HepG2 (cell line): Measurements from ENCODE around the gene TM4SF4.

Experiments used
- ADNP ChIP-seq: sonication (generic); formaldehyde crosslinking; IDR thresholded peaks from 2 replicates; pipeline ENCODE4 v1.4.0; 2020; ENCODE audit warnings: missing genetic modification reagents
- CHCHD3 ChIP-seq: sonication (generic); formaldehyde crosslinking; IDR thresholded peaks from 2 replicates; pipeline ENCODE4 v1.8.0; 2022; ENCODE audit warnings: mild to moderate bottlenecking, missing genetic modification reagents, moderate library complexity
- CTCF ChIP-seq: sonication (generic); formaldehyde crosslinking; IDR thresholded peaks from 2 replicates; pipeline ENCODE4 v1.5.0; 2020; ENCODE audit warnings: mild to moderate bottlenecking, missing genetic modification reagents, moderate library complexity
- FOSL1 ChIP-seq: sonication (generic); formaldehyde crosslinking; IDR thresholded peaks from 2 replicates; pipeline ENCODE4 v1.9.0; 2021; ENCODE audit warnings: missing genetic modification reagents, borderline replicate concordance
- TF ChIP-seq, protein P1 (sequence below): sonication (generic); formaldehyde crosslinking; IDR thresholded peaks from 2 replicates; pipeline ENCODE4 v1.4.0; 2020; ENCODE audit warnings: missing genetic modification reagents, mild to moderate bottlenecking, borderline replicate concordance

- TF ChIP-seq CTCF (CRISPR knock-in tag) (no peak), FOSL1 (CRISPR knock-in tag) (no peak), ADNP (CRISPR knock-in tag) (no peak), CHCHD3 (CRISPR knock-in tag) (no peak)
- TF ChIP-seq, protein P1, sequence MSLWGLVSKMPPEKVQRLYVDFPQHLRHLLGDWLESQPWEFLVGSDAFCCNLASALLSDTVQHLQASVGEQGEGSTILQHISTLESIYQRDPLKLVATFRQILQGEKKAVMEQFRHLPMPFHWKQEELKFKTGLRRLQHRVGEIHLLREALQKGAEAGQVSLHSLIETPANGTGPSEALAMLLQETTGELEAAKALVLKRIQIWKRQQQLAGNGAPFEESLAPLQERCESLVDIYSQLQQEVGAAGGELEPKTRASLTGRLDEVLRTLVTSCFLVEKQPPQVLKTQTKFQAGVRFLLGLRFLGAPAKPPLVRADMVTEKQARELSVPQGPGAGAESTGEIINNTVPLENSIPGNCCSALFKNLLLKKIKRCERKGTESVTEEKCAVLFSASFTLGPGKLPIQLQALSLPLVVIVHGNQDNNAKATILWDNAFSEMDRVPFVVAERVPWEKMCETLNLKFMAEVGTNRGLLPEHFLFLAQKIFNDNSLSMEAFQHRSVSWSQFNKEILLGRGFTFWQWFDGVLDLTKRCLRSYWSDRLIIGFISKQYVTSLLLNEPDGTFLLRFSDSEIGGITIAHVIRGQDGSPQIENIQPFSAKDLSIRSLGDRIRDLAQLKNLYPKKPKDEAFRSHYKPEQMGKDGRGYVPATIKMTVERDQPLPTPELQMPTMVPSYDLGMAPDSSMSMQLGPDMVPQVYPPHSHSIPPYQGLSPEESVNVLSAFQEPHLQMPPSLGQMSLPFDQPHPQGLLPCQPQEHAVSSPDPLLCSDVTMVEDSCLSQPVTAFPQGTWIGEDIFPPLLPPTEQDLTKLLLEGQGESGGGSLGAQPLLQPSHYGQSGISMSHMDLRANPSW, result no peak
Measured at GRCh38 chr3:149509526-149509925, 35.0 kb downstream of the TM4SF4 start.
